Parathyroid adenoma (tissue), 2 donors: ENCODE data around the gene SLC66A1.

Experiments
- H2AFZ ChIP-seq: fragments of 300-600 bp; sonication (generic); one replicate; pipeline ENCODE4 v1.7.0; 2017; ENCODE audit warnings: antibody characterized with exemption, mild to moderate bottlenecking
- H3K27ac ChIP-seq: fragments of 300-600 bp; sonication (generic); one replicate; pipeline ENCODE4 v1.7.0; 2017
- H3K27me3 ChIP-seq: fragments of 300-600 bp; sonication (generic); one replicate; pipeline ENCODE4 v1.7.0; 2017; ENCODE audit warnings: low read length; ENCODE audit not compliant: control insufficient read depth, insufficient read depth
- H3K36me3 ChIP-seq: fragments of 300-600 bp; sonication (generic); one replicate; pipeline ENCODE4 v1.7.0; 2017; ENCODE audit warnings: low read length; ENCODE audit not compliant: control insufficient read depth, insufficient read depth
- H3K4me1 ChIP-seq: fragments of 300-600 bp; sonication (generic); one replicate; pipeline ENCODE4 v1.7.0; 2017; ENCODE audit warnings: control low read depth
- H3K4me2 ChIP-seq: fragments of 300-600 bp; sonication (generic); one replicate; pipeline ENCODE4 v1.7.0; 2017; ENCODE audit warnings: low read length
- H3K4me3 ChIP-seq: fragments of 300-600 bp; sonication (generic); one replicate; pipeline ENCODE4 v1.7.0; 2017; ENCODE audit warnings: low read depth, low read length
- H3K79me2 ChIP-seq: fragments of 300-600 bp; sonication (generic); one replicate; pipeline ENCODE4 v1.7.0; 2017; ENCODE audit warnings: control low read depth
- H3K9ac ChIP-seq: fragments of 300-600 bp; sonication (generic); one replicate; pipeline ENCODE4 v1.7.0; 2017; ENCODE audit warnings: mild to moderate bottlenecking
- H3K9me3 ChIP-seq: fragments of 300-600 bp; sonication (generic); one replicate; pipeline ENCODE4 v1.7.0; 2017; ENCODE audit warnings: low read length; ENCODE audit not compliant: control insufficient read depth
- CTCF ChIP-seq: fragments of 300-600 bp; sonication (generic); IDR thresholded peaks from one replicate; pipeline ENCODE4 v1.7.0; 2017; ENCODE audit warnings: antibody characterized with exemption, mild to moderate bottlenecking
- donor health status: primary hyperparathyroidism.

Gene SLC66A1

GRCh38 chr1:19329188-19329587, 17.1 kb downstream of the SLC66A1 start:
- no peaks in the 10 kb centered on the region for H3K36me3 ChIP-seq
- no peak overlapping the region for H3K4me2 ChIP-seq

GRCh38 chr1:19329611-19330010, 17.5 kb downstream of the SLC66A1 start:
- Histone ChIP-seq H3K27ac (no peak overlapping the region), H3K79me2 (no peaks in the 10 kb centered on the region), H3K9me3 (no peaks in the 10 kb centered on the region), H3K4me1 (no peaks in the 10 kb centered on the region), H3K27me3 (no peaks in the 10 kb centered on the region), H2AFZ (no peak overlapping the region), H3K4me2 (no peak overlapping the region), H3K4me3 (no peak overlapping the region), H3K36me3 (no peaks in the 10 kb centered on the region), H3K9ac (no peak overlapping the region)
- no peak for TF ChIP-seq CTCF

More at GRCh38 chr1:19329188-19329587, 17.1 kb downstream of the SLC66A1 start:
- Histone ChIP-seq H3K9me3 (no peaks in the 10 kb centered on the region), H3K27me3 (no peaks in the 10 kb centered on the region), H2AFZ (no peak overlapping the region), H3K4me3 (no peak overlapping the region), H3K4me1 (no peaks in the 10 kb centered on the region), H3K27ac (no peak overlapping the region), H3K79me2 (no peaks in the 10 kb centered on the region), H3K9ac (no peak overlapping the region)
- TF ChIP-seq CTCF: no peak

- no peak overlapping the region for H2AFZ ChIP-seq
- no peaks in the 10 kb centered on the region for H3K79me2 ChIP-seq
- H3K9ac ChIP-seq: no peak overlapping the region
- no peak overlapping the region for H3K4me3 ChIP-seq
- no peaks in the 10 kb centered on the region for H3K27me3 ChIP-seq
- H3K4me2 ChIP-seq: no peak overlapping the region
- H3K4me1 ChIP-seq: no peaks in the 10 kb centered on the region
- TF ChIP-seq CTCF: no peak
- no peaks in the 10 kb centered on the region for H3K9me3 ChIP-seq
- H3K27ac ChIP-seq: no peak overlapping the region
- H3K36me3 ChIP-seq: no peaks in the 10 kb centered on the region
Measured at GRCh38 chr1:19330449-19331135, 18.5 kb downstream of the SLC66A1 start.

GRCh38 chr1:19331262-19331878, 19.2 kb downstream of the SLC66A1 start:
- H3K9ac ChIP-seq: no peak overlapping the region
- no peak overlapping the region for H2AFZ ChIP-seq
- no peaks in the 10 kb centered on the region for H3K79me2 ChIP-seq
- no peak overlapping the region for H3K27ac ChIP-seq
- no peaks in the 10 kb centered on the region for H3K36me3 ChIP-seq
- no peak overlapping the region for H3K4me2 ChIP-seq
- no peaks in the 10 kb centered on the region for H3K4me1 ChIP-seq
- TF ChIP-seq CTCF: no peak
- H3K4me3 ChIP-seq: no peak overlapping the region
- H3K9me3 ChIP-seq: no peaks in the 10 kb centered on the region
- H3K27me3 ChIP-seq: no peaks in the 10 kb centered on the region

- Histone ChIP-seq H3K4me1 (no peaks in the 10 kb centered on the region), H3K27ac (no peak overlapping the region), H3K79me2 (no peaks in the 10 kb centered on the region), H2AFZ (no peak overlapping the region), H3K9ac (no peak overlapping the region), H3K4me2 (no peak overlapping the region), H3K27me3 (no peaks in the 10 kb centered on the region), H3K36me3 (no peaks in the 10 kb centered on the region), H3K9me3 (no peaks in the 10 kb centered on the region), H3K4me3 (no peak overlapping the region)
- no peak for TF ChIP-seq CTCF
Measured at GRCh38 chr1:19332832-19333231, 20.7 kb downstream of the SLC66A1 start.
